BLaER1 treated with 17β-estradiol and CSF1 and Interleukin-3, amounts not matched to agents 10 nM and 100 nM (cell line): ENCODE data around the gene SLX9.
A peak's percentile ranks its signal among the peaks of the same experiment; 100 is the strongest.

ENCODE experiments used
- H3K27ac ChIP-seq, 11 experiments: shearing (Covaris generic); formaldehyde crosslinking; 2 replicates each; pipeline ENCODE4 v1.8.1; 2022
- H3K27me3 ChIP-seq, 11 experiments: shearing (Covaris generic); formaldehyde crosslinking; 2 replicates each; pipeline ENCODE4 v1.8.1; 2022
- H3K36me3 ChIP-seq, 11 experiments: shearing (Covaris generic); formaldehyde crosslinking; 2 replicates each; pipeline ENCODE4 v1.8.1; 2022
- H3K4me1 ChIP-seq, 10 experiments: shearing (Covaris generic); formaldehyde crosslinking; 2 replicates each; pipeline ENCODE4 v1.8.1; 2022
- H3K4me2 ChIP-seq, 11 experiments: shearing (Covaris generic); formaldehyde crosslinking; 2 replicates each; pipeline ENCODE4 v1.8.1; 2022
- H3K4me3 ChIP-seq, 10 experiments: shearing (Covaris generic); formaldehyde crosslinking; 2 replicates each; pipeline ENCODE4 v1.8.1; 2022
- H3K9ac ChIP-seq, 11 experiments: shearing (Covaris generic); formaldehyde crosslinking; 2 replicates each; pipeline ENCODE4 v1.8.1; 2022
- H3K9me3 ChIP-seq, 11 experiments: shearing (Covaris generic); formaldehyde crosslinking; replicated peaks in 1 of 11; 2 replicates each; pipeline ENCODE4 v1.8.1; 2022
- H4K20me1 ChIP-seq, 11 experiments: shearing (Covaris generic); formaldehyde crosslinking; 2 replicates each; pipeline ENCODE4 v1.8.1; 2022
- Cebpa-rat ChIP-seq, 11 experiments: shearing (Covaris generic); IDR thresholded peaks; 2 replicates each; pipeline ENCODE4 v1.8.1; 2022

The SLX9 gene

DNA sequence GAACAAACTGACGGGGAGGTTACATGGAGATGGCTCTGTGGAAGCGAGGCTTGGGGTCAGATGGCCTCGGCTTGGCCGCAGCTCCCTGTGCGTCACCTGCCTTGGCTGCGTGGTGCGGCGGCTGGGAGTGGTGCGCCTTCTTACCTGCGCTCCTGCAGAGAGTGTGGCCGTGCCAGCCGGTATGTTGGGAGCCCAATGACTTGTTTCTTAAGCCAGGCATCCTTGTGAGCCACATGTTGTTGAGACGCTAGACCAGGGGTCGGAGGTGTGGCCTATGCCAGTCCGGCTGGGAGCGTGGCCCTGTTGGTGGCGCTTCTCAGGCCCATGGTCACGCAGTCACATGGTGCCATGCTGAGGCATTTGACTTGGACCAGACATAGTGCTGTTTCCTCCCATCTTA lies 10.5 kb downstream of the SLX9 start:
- no peak for TF ChIP-seq Cebpa-rat (IDR thresholded peaks at IDR 0.05)
- H3K4me1 ChIP-seq: peaks cover 51 to 100% (median 95%) of the 10 kb centered on the region in 10 experiments
- H3K36me3 ChIP-seq: peaks cover 21 to 73% (median 58%) of the 10 kb centered on the region in 11 experiments; a peak in 21 of 22 replicates
- peak overlapping the region in 9 of 11 experiments; percentile 23 to 97 (median 86); a peak in 18 of 22 replicates for H3K4me2 ChIP-seq
- peaks cover 89 to 100% (median 100%) of the 10 kb centered on the region in 11 experiments for H4K20me1 ChIP-seq
- peaks cover 0 to 67% (median 0%) of the 10 kb centered on the region in 11 experiments; a peak in 7 of 22 replicates for H3K27me3 ChIP-seq
- H3K9me3 ChIP-seq: no peaks in the 10 kb centered on the region
- H3K9ac ChIP-seq: peak overlapping the region in 2 of 11 experiments; percentile 27 to 32; a peak in 4 of 22 replicates
- H3K27ac ChIP-seq: no peak overlapping the region
- no peak overlapping the region for H3K4me3 ChIP-seq

DNA sequence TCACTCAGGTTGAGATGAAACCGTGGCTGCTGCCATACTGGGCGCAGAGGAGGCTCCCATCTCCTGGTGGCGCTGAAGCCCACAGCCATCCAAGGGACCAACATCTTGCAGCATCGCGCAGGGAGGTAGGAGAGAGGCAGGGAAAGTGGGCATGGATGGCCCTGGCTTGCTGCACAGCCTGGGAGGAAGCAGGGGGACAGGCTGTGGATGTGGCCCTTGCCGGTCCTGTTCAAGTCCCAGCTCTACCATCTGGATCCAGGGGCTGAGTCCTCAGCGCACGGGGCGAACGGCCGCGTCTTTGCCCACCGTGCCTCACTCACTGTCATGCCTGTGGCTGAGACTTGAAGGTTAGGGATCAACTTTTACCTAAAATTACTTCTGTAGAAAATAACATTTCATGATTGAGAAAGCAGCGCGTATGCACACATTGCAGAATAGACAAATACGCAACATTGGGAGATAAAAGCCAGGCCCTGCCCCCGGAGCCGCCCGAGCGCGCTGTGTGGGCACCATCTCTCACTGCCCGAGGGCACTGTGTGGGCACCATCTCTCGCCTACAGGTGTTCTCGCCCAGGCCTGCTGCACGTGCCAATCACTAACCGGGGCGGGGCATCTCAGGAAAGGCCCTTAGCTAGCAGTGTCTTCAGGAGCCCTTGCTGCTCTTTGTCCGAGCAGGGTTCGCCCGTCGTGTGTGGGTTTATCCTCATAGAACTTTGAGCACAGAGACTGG lies 11.5 kb downstream of the SLX9 start:
- TF ChIP-seq Cebpa-rat (IDR thresholded peaks at IDR 0.05): no peak

DNA sequence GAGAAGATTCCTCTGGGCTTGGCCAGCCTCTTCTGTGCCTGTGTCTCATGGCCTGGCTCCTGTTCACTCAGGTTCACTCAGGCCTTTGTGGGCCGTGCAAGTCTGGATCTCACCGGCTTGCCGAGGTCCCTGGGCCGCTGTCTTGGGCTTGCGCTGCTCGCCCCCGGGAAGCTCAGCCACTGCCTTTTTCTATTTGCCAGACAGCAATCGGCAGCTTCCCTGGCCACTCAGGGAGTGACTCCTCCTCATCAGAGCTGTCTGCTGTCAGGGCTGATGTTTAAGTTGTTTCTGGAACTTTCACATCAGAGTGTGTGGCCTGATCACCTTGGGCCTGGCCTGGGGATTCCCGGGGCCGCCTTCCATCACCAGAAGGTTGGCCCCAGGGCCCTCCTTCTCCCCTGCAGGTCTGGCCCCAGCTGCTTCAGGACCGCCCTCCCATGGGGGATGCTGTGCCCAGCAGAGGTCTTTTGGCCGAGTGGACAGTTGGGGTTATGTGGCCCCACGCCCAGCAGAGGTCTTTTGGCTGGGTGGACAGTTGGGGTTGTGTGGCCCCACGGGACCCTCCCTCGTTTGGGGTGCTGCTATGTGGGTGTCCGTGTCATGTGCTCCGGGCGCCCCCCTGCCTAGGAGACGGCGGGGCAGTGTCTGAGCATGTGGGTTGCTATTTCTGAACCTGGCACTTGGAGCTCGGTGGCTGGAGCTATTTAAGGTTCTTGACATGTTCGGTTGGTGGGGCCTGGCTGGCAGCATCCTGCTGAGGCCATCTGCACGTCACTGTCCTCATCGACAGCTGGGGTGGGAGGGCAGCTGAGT lies 12.5 kb downstream of the SLX9 start:
- Histone ChIP-seq H3K9me3 (no peaks in the 10 kb centered on the region), H4K20me1 (peaks cover 91 to 100% (median 100%) of the 10 kb centered on the region in 11 experiments), H3K4me1 (peaks cover 52 to 100% (median 95%) of the 10 kb centered on the region in 10 experiments), H3K27ac (peak overlapping the region in 4 of 11 experiments; percentile 55 to 76 (median 62); a peak in 7 of 22 replicates), H3K4me2 (peak overlapping the region; percentile 45 to 97 (median 90)), H3K36me3 (peaks cover 11 to 72% (median 56%) of the 10 kb centered on the region in 11 experiments; a peak in 21 of 22 replicates), H3K27me3 (peaks cover 0 to 74% (median 0%) of the 10 kb centered on the region in 11 experiments; a peak in 9 of 22 replicates), H3K4me3 (peak overlapping the region in 3 of 10 experiments; percentile 35 to 49 (median 37); a peak in 5 of 20 replicates), H3K9ac (peak overlapping the region in 7 of 11 experiments; percentile 0 to 72 (median 39); a peak in 10 of 22 replicates)
- no peak for TF ChIP-seq Cebpa-rat (IDR thresholded peaks at IDR 0.05)

More for the DNA sequence above, 11.5 kb downstream of the SLX9 start:
- H3K36me3 ChIP-seq: peaks cover 15 to 68% (median 56%) of the 10 kb centered on the region in 11 experiments; a peak in 21 of 22 replicates
- peaks cover 51 to 100% (median 95%) of the 10 kb centered on the region in 10 experiments for H3K4me1 ChIP-seq
- peak overlapping the region in 1 of 11 experiments; percentile 50; a peak in 3 of 22 replicates for H3K27ac ChIP-seq
- H3K9ac ChIP-seq: peak overlapping the region in 4 of 11 experiments; percentile 7 to 54 (median 38); a peak in 3 of 22 replicates
- peak overlapping the region in 9 of 11 experiments; percentile 31 to 97 (median 86); a peak in 18 of 22 replicates for H3K4me2 ChIP-seq
- no peak overlapping the region for H3K4me3 ChIP-seq
- peaks cover 91 to 100% (median 100%) of the 10 kb centered on the region in 11 experiments for H4K20me1 ChIP-seq
- no peaks in the 10 kb centered on the region for H3K9me3 ChIP-seq
- H3K27me3 ChIP-seq: peaks cover 0 to 67% (median 0%) of the 10 kb centered on the region in 11 experiments; a peak in 7 of 22 replicates

DNA sequence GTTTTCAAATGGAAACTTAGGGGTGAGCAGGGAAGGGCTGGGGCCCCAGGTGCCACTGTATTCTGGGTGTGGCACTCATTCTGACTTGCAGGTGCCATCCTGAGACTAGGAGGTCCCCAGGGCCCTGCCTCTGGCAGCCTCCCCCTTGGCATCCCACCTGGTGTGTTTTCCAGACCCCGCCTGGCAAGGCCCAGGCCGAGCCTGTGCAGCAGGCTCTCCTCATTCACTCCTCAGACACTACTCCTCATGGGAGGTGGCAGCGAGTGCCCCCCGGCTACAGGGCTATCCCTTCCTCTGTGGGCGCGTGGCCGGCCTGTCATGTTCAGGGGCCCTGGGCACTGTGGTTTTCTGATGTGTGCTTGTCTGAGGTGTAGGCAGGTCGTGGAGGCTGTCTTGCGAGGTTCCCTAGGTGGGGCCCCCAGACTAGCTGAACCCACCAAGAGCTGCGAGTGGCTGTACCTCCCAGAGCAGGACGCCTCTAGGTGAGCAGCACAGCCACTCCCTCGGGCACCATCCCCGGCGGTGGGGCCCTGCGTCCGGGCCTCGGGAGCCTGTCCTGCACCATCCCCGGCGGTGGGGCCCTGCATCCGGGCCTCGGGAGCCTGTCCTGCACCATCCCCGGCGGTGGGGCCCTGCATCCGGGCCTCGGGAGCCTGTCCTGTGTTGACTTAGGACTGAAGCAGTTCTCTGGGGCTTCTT lies 13.2 kb downstream of the SLX9 start:
- peaks cover 60 to 100% (median 95%) of the 10 kb centered on the region in 10 experiments for H3K4me1 ChIP-seq
- H3K27me3 ChIP-seq: peaks cover 0 to 81% (median 0%) of the 10 kb centered on the region in 11 experiments; a peak in 9 of 22 replicates
- no peak for TF ChIP-seq Cebpa-rat (IDR thresholded peaks at IDR 0.05)
- peaks cover 91 to 100% (median 100%) of the 10 kb centered on the region in 11 experiments for H4K20me1 ChIP-seq
- no peaks in the 10 kb centered on the region for H3K9me3 ChIP-seq
- H3K27ac ChIP-seq: peak overlapping the region in 4 of 11 experiments; percentile 26 to 76 (median 60); a peak in 8 of 22 replicates
- H3K9ac ChIP-seq: peak overlapping the region in 7 of 11 experiments; percentile 0 to 72 (median 49); a peak in 9 of 22 replicates
- H3K36me3 ChIP-seq: peaks cover 4 to 71% (median 51%) of the 10 kb centered on the region in 11 experiments; a peak in 21 of 22 replicates
- peak overlapping the region in 3 of 10 experiments; percentile 35 to 49 (median 37); a peak in 5 of 20 replicates for H3K4me3 ChIP-seq
- H3K4me2 ChIP-seq: peak overlapping the region; percentile 45 to 97 (median 90)

DNA sequence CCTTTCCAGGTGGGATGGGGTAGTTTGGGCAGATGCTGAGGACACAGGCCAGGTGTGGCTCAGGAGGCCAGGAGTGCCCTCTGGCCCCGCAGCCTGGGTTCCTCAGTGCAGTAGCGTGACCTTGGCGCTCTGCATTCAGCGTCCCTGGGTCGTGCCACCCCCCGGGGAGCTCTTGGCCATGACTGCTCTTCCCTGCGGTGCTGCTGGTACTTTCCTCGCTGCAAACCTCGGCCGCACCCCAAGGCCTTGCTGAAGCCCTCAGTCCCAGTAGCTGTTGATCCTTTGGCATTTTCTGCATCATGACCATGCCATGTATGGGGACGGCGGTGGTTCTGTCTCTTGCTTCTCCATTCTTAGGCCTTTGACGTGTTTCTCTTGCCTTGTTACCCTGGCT lies 13.8 kb downstream of the SLX9 start:
- peaks cover 65 to 100% (median 99%) of the 10 kb centered on the region in 10 experiments for H3K4me1 ChIP-seq

DNA sequence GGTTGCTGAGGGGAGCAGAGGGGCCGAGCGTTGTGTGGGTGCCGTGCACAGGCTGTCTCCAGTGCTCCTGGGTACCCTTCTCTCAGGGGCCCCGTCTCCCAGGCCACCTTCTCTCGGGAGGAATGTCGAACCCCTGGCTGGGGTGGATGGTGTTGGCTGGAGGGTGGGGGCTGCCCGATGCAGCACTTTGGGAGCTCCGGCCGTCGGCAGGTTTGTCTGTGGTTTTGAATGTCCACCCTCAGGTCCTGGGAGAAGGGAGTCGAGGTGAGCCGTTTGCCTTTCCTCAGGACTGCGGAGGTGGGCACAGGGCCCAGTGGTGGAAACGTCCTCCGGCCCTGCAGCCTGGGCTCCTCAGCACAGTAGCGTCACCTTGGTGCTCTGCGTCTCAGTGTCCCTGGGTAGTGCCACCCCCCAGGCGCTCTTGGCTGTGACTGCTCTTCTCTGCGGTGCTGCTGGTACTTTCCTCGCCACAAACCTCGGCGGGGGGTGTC lies 14.5 kb downstream of the SLX9 start:
- Histone ChIP-seq H3K4me3 (peak overlapping the region in 1 of 10 experiments; percentile 49; a peak in 4 of 20 replicates), H3K9ac (peak overlapping the region in 6 of 11 experiments; percentile 4 to 72 (median 54); a peak in 9 of 22 replicates), H3K36me3 (peaks cover 4 to 68% (median 47%) of the 10 kb centered on the region in 11 experiments; a peak in 21 of 22 replicates), H3K4me2 (peak overlapping the region; percentile 45 to 97 (median 90); a peak in 19 of 22 replicates), H4K20me1 (peaks cover 92 to 100% (median 100%) of the 10 kb centered on the region in 11 experiments), H3K4me1 (peaks cover 72 to 100% (median 100%) of the 10 kb centered on the region in 10 experiments), H3K9me3 (no peaks in the 10 kb centered on the region), H3K27me3 (peaks cover 0 to 94% (median 0%) of the 10 kb centered on the region in 11 experiments; a peak in 9 of 22 replicates), H3K27ac (peak overlapping the region in 3 of 11 experiments; percentile 9 to 76 (median 55); a peak in 3 of 22 replicates)
- TF ChIP-seq Cebpa-rat (IDR thresholded peaks at IDR 0.05): no peak

More for the DNA sequence above, 13.8 kb downstream of the SLX9 start:
- Histone ChIP-seq H4K20me1 (peaks cover 92 to 100% (median 100%) of the 10 kb centered on the region in 11 experiments), H3K9ac (peak overlapping the region in 6 of 11 experiments; percentile 14 to 72 (median 54); a peak in 9 of 22 replicates), H3K27ac (peak overlapping the region in 4 of 11 experiments; percentile 26 to 76 (median 60); a peak in 6 of 22 replicates), H3K27me3 (peaks cover 0 to 87% (median 0%) of the 10 kb centered on the region in 11 experiments; a peak in 9 of 22 replicates), H3K4me2 (peak overlapping the region; percentile 45 to 97 (median 90)), H3K9me3 (no peaks in the 10 kb centered on the region), H3K4me3 (peak overlapping the region in 2 of 10 experiments; percentile 35 to 49; a peak in 4 of 20 replicates), H3K36me3 (peaks cover 4 to 71% (median 51%) of the 10 kb centered on the region in 11 experiments; a peak in 21 of 22 replicates)
- no peak for TF ChIP-seq Cebpa-rat (IDR thresholded peaks at IDR 0.05)

DNA sequence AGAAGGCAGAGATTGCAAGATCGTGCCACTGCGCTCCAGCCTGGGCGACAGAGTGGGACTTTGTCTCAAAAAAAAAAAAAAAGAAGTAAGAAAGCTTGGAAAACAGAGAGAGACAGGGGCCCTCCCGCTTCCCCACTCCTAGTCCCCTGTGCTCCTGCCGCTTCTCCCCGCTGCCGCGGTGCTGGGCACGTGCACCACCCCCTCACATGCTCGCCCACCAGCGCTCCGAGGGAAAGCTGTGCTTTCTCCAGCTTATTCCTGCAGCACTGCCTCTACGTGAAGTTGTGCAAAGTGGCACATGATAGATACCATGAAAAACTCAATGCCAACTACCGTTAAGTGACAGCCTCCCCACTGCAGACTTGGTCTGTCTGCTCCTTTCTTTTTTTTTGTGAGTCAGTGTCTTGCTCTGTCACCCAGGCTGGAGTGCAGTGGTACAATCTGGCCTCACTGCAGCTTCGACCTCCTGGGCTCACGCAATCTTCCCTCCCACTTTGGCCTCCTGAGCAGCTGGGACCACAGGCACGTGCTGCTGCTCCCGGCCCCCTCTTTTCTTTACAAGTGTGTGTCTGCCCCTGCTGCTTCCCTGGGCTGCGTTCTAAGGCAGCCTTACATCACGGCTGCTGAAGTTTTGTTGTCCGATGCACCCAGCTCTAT lies 15.4 kb downstream of the SLX9 start:
- Histone ChIP-seq H3K4me3 (peak overlapping the region in 2 of 10 experiments; percentile 41 to 49; a peak in 4 of 20 replicates), H3K9me3 (no peaks in the 10 kb centered on the region), H3K27ac (peak overlapping the region in 3 of 11 experiments; percentile 36 to 76 (median 44); a peak in 3 of 22 replicates), H3K9ac (peak overlapping the region in 5 of 11 experiments; percentile 5 to 72 (median 49); a peak in 6 of 22 replicates), H3K4me1 (peaks cover 75 to 100% (median 100%) of the 10 kb centered on the region in 10 experiments), H3K36me3 (peaks cover 9 to 73% (median 50%) of the 10 kb centered on the region in 11 experiments), H3K4me2 (peak overlapping the region; percentile 56 to 97 (median 90)), H4K20me1 (peaks cover 93 to 100% (median 100%) of the 10 kb centered on the region in 11 experiments), H3K27me3 (peaks cover 0 to 98% (median 2%) of the 10 kb centered on the region in 11 experiments; a peak in 10 of 22 replicates)
- TF ChIP-seq Cebpa-rat (IDR thresholded peaks at IDR 0.05): no peak
